Activated CD4-positive, alpha-beta T cell treated with anti-CD3 and anti-CD28 coated beads for 36 hours (primary cell): ENCODE results near the gene PLCXD3. TPM values are rescaled to one million over a fixed set of nuclear protein-coding genes. Genes with fewer than 3 reads are reported as not detected.

Experiments used
- ATAC-seq: fragments of 200-7000 bp; cut with Tn5 transposase; one replicate; pipeline ENCODE4 v1.10.0; 2021; ENCODE audit warnings: mild to moderate bottlenecking, moderate library complexity
- CTCF ChIA-PET: fragments of 350-600 bp; sonication (Branson Sonifier 250); formaldehyde crosslinking; loops from one replicate; lab custom pipeline; 2021; ENCODE audit warnings: antibody characterized with exemption; lab: Charles Lee
- POLR2A ChIA-PET: fragments of 350-600 bp; sonication (Branson Sonifier 250); formaldehyde crosslinking; loops from one replicate; lab custom pipeline; 2021; ENCODE audit warnings: antibody characterized with exemption, inconsistent platforms; lab: Charles Lee
- DNase-seq: peaks from one replicate; pipeline ENCODE4 v3.0.0-alpha.2; 2020
- H3K27ac Mint-ChIP-seq: one replicate; pipeline ENCODE4 v1.8.0; 2021; ENCODE audit warnings: mixed read lengths
- H3K27me3 Mint-ChIP-seq: one replicate; pipeline ENCODE4 v1.8.0; 2021; ENCODE audit warnings: mixed read lengths
- H3K36me3 Mint-ChIP-seq: one replicate; pipeline ENCODE4 v1.8.0; 2021; ENCODE audit warnings: low read depth, mixed read lengths
- H3K4me1 Mint-ChIP-seq: one replicate; pipeline ENCODE4 v1.8.0; 2021; ENCODE audit warnings: mixed read lengths
- H3K4me3 Mint-ChIP-seq: one replicate; pipeline ENCODE4 v1.8.0; 2021; ENCODE audit warnings: mild to moderate bottlenecking, moderate library complexity, mixed read lengths
- H3K9me3 Mint-ChIP-seq: one replicate; pipeline ENCODE4 v1.8.0; 2021; ENCODE audit warnings: low read depth, mixed read lengths
- intact Hi-C, 2 experiments: fragments of 100-400 bp; cut with DNase I in 1 of 2; cut with micrococcal nuclease in 1 of 2; formaldehyde crosslinking; loops; one replicate each; pipeline versions ENCODE4 v1.14.2 to v1.15.1; 2022 to 2024; cut with DNase I, micrococcal nuclease
- total RNA-seq, 2 experiments: library from RNA; stranded (reverse); gene quantifications; one replicate each; pipeline ENCODE4 v1.2.3, GENCODE V29; 2021

Gene PLCXD3
- total RNA-seq, 2 experiments from 2014 or later: not detected

DNA sequence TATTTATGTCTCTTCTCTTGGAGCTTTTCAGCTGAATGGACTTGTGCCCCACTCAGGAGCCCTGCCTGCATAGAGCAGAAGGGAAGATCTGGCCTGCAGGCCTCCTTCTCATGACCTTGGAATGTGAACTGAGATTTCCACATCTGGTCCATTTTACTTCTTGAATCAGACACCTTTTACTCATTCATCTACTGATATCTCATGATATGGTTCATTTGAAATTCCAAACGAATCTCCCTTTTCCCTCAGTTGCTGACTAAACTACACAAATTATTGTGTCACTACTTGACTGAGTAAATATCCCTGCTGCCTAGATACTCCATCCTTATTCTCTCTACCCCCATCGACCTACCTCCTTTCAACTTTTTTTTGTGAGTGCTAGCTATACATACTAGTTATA is 138.7 kb downstream of the PLCXD3 start:
- ChIA-PET POLR2A (no interaction called here), CTCF (no interaction called here)
- Mint-ChIP-seq H3K27me3 (peaks cover 2% of the 10 kb centered on the region), H3K4me3 (no peak overlapping the region), H3K36me3 (no peaks in the 10 kb centered on the region), H3K9me3 (no peaks in the 10 kb centered on the region), H3K27ac (no peak overlapping the region), H3K4me1 (no peaks in the 10 kb centered on the region)
- DNase-seq (no peak), ATAC-seq (no peak)
- intact Hi-C loops: no loop called here

DNA sequence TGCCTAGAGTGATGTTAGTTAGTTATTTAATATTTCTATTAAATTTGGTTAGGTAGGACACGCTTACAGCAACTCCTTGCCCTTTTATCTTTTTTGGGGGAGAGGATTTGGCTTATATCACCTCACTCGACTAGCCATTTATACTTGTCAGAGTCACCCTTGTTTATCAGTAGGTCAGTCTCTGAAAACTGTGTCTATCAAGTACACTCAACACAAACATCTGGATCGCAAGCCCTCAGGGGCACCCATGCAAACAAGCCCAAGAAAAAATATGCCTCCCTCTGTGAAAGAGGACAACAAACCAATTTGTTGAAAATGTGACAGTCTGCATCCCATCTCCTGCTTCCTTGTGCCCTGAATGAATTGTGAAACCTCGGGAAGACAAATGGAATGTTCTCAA is 139.9 kb downstream of the PLCXD3 start:
- ATAC-seq (no peak), DNase-seq (no peak)
- no peak overlapping the region for H3K4me3 Mint-ChIP-seq
- peaks cover 2% of the 10 kb centered on the region for H3K27me3 Mint-ChIP-seq
- CTCF ChIA-PET: no interaction called here
- H3K4me1 Mint-ChIP-seq: no peaks in the 10 kb centered on the region
- H3K9me3 Mint-ChIP-seq: no peaks in the 10 kb centered on the region
- H3K36me3 Mint-ChIP-seq: no peaks in the 10 kb centered on the region
- H3K27ac Mint-ChIP-seq: no peak overlapping the region
- intact Hi-C loops: no loop called here
- POLR2A ChIA-PET: no interaction called here

DNA sequence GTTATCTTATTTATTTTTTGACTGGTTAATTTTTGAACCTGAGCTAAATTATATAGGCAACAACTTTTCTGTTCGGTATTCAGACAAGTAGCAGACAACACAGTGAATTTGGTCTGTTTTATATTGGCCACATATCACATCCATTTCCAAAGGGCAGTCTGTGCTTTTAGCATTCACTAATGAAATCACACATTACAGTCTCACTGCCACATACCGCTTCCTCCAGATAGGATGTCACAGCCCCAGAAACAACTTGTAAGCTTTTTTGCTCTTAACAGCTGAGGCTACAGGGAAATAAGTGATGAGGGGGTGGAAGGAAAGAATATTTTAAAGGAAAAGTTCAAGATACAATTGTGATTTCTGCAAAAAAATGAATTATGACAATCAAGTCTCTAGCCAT is 140.6 kb downstream of the PLCXD3 start:
- Mint-ChIP-seq H3K4me1 (no peaks in the 10 kb centered on the region), H3K27me3 (peaks cover 2% of the 10 kb centered on the region), H3K9me3 (no peaks in the 10 kb centered on the region), H3K36me3 (no peaks in the 10 kb centered on the region), H3K27ac (no peak overlapping the region), H3K4me3 (no peak overlapping the region)
- ChIA-PET CTCF (no interaction called here), POLR2A (no interaction called here)
- DNase-seq (no peak), ATAC-seq (no peak)
- intact Hi-C loops: no loop called here

DNA sequence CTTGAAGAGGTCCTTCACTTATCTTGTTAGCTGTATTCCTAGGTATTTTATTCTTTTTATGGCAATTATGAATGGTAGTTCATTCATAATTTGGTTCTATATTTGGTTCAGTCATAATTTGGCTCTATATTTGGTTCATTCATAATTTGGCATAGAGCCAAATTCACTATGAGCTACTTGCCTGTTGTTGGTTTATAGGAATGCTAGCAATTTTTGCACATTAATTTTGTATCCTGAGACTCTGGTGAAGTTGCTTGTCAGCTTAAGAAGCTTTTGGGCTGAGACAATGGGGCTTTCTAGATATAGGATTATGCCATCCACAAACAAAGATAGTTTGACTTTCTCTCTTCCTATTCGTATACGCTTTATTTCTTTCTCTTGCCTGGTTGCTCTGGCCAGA is 142.2 kb downstream of the PLCXD3 start:
- H3K36me3 Mint-ChIP-seq: no peaks in the 10 kb centered on the region
- intact Hi-C loops: no loop called here
- no peak overlapping the region for H3K4me3 Mint-ChIP-seq
- CTCF ChIA-PET: interaction anchor here (1.0 to 1.2 kb wide), 2 partner anchors 9 kb away, joined by 3 to 4 read pairs; no protein-coding TSS in a partner anchor
- ATAC-seq (no peak), DNase-seq (no peak)
- no peak overlapping the region for H3K27ac Mint-ChIP-seq
- POLR2A ChIA-PET: no interaction called here
- no peaks in the 10 kb centered on the region for H3K4me1 Mint-ChIP-seq
- no peaks in the 10 kb centered on the region for H3K9me3 Mint-ChIP-seq
- peaks cover 2% of the 10 kb centered on the region for H3K27me3 Mint-ChIP-seq

DNA sequence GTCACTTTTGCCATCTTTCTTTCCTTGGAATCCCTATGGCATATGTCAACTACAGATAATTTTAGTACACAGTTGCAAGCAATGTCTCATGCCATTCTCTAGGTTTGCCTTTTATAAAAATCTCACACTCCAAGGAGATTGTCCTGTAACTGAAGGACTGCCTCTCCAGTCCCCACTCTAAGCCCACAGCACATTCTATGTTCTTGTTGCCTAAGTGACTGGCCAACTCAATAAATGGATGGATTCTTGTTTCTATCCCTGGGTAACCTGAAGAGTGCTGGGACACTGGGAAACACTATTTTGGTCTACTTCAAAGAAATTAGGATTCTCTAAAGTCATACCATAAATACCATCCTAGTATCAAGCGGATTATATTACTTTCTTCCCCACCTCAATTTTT is 145.0 kb downstream of the PLCXD3 start:
- POLR2A ChIA-PET: no interaction called here
- no peak for ATAC-seq
- CTCF ChIA-PET: no interaction called here
- intact Hi-C loops: no loop called here
- DNase-seq: no peak
- Mint-ChIP-seq H3K27me3 (no peaks in the 10 kb centered on the region), H3K27ac (no peak overlapping the region), H3K4me1 (no peaks in the 10 kb centered on the region), H3K4me3 (no peak overlapping the region), H3K9me3 (no peaks in the 10 kb centered on the region), H3K36me3 (no peaks in the 10 kb centered on the region)

DNA sequence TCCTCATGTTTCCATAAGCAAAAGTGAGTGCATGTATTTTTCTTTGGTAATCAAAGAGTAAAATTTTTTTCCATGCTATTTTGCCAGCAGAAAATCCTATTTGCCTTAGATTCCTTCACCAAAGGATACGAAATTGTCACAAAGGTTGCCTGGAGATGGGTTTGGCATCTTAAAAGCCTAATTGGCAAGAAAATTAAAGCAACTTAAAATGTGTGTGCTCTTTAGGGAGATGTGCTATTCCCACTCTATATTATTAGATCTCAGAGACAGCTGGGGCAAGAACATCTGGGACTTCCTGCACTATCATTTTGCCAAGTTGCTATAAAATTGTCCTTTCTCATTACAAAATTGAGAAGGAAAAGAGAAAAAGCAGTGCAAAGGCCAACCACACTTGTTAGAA is 146.1 kb downstream of the PLCXD3 start:
- Mint-ChIP-seq H3K36me3 (no peaks in the 10 kb centered on the region), H3K27me3 (no peaks in the 10 kb centered on the region), H3K4me1 (no peaks in the 10 kb centered on the region), H3K27ac (no peak overlapping the region), H3K9me3 (no peaks in the 10 kb centered on the region), H3K4me3 (no peak overlapping the region)
- ChIA-PET CTCF (no interaction called here), POLR2A (no interaction called here)
- DNase-seq (no peak), ATAC-seq (no peak)
- intact Hi-C loops: no loop called here

DNA sequence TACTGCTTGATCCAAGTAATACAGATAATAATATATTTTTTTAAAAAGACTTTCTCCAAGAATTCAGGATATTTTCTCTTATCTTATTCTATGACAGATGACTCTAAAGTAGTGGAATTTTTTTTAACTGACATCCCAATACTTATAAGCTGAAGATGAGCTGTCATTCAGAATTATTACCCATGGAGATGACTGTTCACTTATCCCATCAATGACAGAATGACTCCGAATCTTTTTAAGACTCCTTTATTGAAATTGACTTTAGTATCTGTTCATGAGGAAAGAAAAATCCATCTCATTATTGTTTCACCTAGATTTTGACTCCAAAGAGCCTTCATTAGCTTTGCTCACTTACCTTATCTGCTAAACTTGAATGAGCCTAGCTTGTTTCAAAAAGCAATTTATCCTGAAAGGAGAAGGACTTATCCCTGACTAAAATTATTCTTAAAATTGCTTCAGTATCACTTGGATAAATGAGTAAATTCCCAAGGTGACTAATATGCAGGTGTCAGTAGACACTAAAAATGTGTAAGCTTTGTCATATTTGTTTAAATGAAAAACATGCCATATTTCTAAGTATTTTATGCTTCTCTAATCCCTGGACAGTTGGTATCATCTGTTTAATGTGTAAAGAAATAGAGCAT is 146.9 kb downstream of the PLCXD3 start:
- no peaks in the 10 kb centered on the region for H3K36me3 Mint-ChIP-seq
- no peak for ATAC-seq
- no peaks in the 10 kb centered on the region for H3K4me1 Mint-ChIP-seq
- POLR2A ChIA-PET: no interaction called here
- H3K4me3 Mint-ChIP-seq: no peak overlapping the region
- DNase-seq: no peak
- no peak overlapping the region for H3K27ac Mint-ChIP-seq
- no peaks in the 10 kb centered on the region for H3K27me3 Mint-ChIP-seq
- CTCF ChIA-PET: no interaction called here
- no peaks in the 10 kb centered on the region for H3K9me3 Mint-ChIP-seq
- intact Hi-C loops: no loop called here

DNA sequence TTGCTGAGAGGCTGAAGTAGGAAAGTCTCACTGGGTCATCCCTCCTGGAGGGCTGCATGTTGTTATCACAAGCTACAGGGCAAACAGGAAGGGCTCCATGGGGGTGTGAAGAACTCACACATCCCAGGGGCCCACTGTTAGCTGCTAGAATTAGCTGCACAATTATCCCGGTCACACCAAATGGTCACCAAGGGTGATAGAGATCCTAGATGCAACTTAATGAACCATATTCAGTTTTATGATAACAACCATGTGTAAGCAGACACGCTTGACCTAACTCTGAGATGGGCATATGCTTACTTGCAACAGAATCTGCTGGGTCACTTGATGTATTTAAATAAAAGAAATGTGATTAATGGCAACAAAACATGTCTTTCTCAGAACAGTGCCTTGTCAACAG is 153.6 kb downstream of the PLCXD3 start:
- DNase-seq: no peak
- POLR2A ChIA-PET: no interaction called here
- Mint-ChIP-seq H3K27me3 (no peaks in the 10 kb centered on the region), H3K4me3 (no peak overlapping the region), H3K9me3 (peaks cover 3% of the 10 kb centered on the region), H3K27ac (no peak overlapping the region), H3K36me3 (no peaks in the 10 kb centered on the region), H3K4me1 (no peaks in the 10 kb centered on the region)
- CTCF ChIA-PET: no interaction called here
- ATAC-seq: no peak
- intact Hi-C loops: no loop called here

DNA sequence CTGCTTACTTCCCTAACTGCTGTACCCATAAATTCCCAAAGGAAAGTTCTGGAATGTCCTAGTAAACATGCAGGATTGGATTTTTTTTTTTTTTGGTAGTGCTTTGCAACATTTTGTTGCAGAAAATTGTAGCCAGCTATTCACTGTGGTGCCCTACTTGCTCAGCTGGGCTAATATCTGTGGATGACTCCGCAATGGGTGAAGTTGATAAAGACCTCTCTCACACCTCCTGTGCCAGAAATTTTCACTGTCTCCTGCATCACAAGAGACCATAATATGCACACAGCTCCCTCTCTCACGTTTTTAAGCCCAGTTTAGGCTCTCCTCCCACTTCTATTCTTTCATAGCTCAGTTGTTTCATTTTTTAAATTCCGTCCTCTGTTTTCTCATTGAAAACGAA is 160.6 kb downstream of the PLCXD3 start:
- no peak overlapping the region for H3K27ac Mint-ChIP-seq
- no peaks in the 10 kb centered on the region for H3K36me3 Mint-ChIP-seq
- no peaks in the 10 kb centered on the region for H3K4me1 Mint-ChIP-seq
- peaks cover 2% of the 10 kb centered on the region for H3K27me3 Mint-ChIP-seq
- ATAC-seq (no peak), DNase-seq (no peak)
- ChIA-PET POLR2A (no interaction called here), CTCF (no interaction called here)
- H3K4me3 Mint-ChIP-seq: no peak overlapping the region
- intact Hi-C loops: no loop called here
- H3K9me3 Mint-ChIP-seq: peaks cover 1% of the 10 kb centered on the region

DNA sequence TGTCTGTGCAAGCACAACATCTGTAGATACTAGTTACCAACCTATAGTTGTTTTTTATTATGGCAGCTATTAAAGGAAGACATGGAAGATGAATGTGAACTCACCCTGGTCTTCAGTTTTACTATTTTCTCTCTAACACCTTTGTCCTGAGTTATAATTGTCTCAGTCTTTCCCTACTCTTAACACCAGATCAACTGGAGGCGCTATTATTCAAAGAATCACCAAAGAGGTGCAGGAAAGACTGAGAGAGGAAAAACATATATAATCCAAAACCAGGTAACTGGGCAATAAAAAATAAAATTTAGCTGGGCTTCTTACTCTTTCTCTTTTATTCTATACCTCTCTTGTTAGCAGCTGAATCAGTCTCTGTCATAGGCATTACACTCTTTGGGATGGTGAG is 162.8 kb downstream of the PLCXD3 start:
- peaks cover 1% of the 10 kb centered on the region for H3K9me3 Mint-ChIP-seq
- no peak overlapping the region for H3K4me3 Mint-ChIP-seq
- intact Hi-C loops: no loop called here
- H3K27ac Mint-ChIP-seq: no peak overlapping the region
- ATAC-seq (no peak), DNase-seq (no peak)
- peaks cover 2% of the 10 kb centered on the region for H3K27me3 Mint-ChIP-seq
- no peaks in the 10 kb centered on the region for H3K4me1 Mint-ChIP-seq
- H3K36me3 Mint-ChIP-seq: no peaks in the 10 kb centered on the region
- POLR2A ChIA-PET: no interaction called here
- CTCF ChIA-PET: no interaction called here

DNA sequence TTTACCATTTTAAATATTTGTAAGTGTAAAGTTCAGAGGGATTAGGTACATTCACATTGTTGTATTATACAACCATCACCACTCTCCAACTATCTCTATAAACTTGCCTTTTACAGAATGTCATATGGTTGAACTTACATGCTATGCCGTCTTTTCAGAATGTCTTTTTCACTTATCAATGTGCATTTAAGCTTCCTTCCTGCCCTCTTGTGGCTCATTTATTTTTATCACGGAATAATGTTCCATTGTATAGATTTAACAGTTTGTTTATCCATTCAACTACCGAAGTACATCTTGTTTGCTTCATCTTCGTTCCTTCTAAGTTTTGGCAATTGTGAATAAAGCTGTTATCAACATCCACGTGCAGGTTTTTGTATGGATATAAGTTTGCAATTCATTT is 163.8 kb downstream of the PLCXD3 start:
- H3K4me1 Mint-ChIP-seq: no peaks in the 10 kb centered on the region
- intact Hi-C loops: no loop called here
- no peaks in the 10 kb centered on the region for H3K36me3 Mint-ChIP-seq
- CTCF ChIA-PET: interaction anchor here (0.6 kb wide), 1 partner anchor 41 kb away, joined by 3 read pairs; no protein-coding TSS in a partner anchor
- no peak for ATAC-seq
- DNase-seq: no peak
- peaks cover 2% of the 10 kb centered on the region for H3K27me3 Mint-ChIP-seq
- H3K4me3 Mint-ChIP-seq: no peak overlapping the region
- H3K27ac Mint-ChIP-seq: no peak overlapping the region
- H3K9me3 Mint-ChIP-seq: peaks cover 1% of the 10 kb centered on the region
- POLR2A ChIA-PET: no interaction called here

DNA sequence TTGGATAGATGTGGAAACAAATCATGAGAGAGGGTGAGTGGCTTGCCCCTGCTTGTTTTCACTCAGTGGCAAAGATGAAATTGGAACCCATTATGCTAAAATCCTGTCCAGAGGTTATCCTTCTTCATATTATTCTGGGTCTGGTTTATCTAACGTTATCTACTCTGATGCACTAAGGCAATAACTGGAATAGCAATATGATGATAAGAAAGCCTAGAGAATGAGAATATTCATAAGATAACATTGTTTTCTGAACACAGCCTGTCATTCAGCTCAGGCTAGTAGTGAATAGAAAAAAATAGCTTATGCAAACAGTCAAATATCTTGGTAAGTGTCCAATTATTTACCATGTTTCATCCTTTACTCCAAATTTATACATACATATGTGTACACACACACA is 165.1 kb downstream of the PLCXD3 start:
- no peaks in the 10 kb centered on the region for H3K4me1 Mint-ChIP-seq
- intact Hi-C loops: no loop called here
- H3K9me3 Mint-ChIP-seq: peaks cover 1% of the 10 kb centered on the region
- H3K4me3 Mint-ChIP-seq: no peak overlapping the region
- H3K27me3 Mint-ChIP-seq: peaks cover 2% of the 10 kb centered on the region
- ChIA-PET POLR2A (no interaction called here), CTCF (interaction anchor here (1.0 kb wide), 1 partner anchor 39 kb away, joined by 3 read pairs; no protein-coding TSS in a partner anchor)
- no peaks in the 10 kb centered on the region for H3K36me3 Mint-ChIP-seq
- no peak for ATAC-seq
- no peak overlapping the region for H3K27ac Mint-ChIP-seq
- no peak for DNase-seq
